GM19395 (cell line): Measurements from ENCODE around the gene SACM1L.

ENCODE experiments used
- ATAC-seq: cut with Tn5 transposase; IDR thresholded peaks from one replicate; pipeline ENCODE4 v1.9.1; 2021; ENCODE audit warnings: mild to moderate bottlenecking, moderate library complexity; ENCODE audit not compliant: unreplicated experiment

Gene SACM1L

GRCh38 chr3:45763303-45763675 is 74.1 kb downstream of the SACM1L start:
- ATAC-seq, result no peak

GRCh38 chr3:45765266-45765851 is 76.2 kb downstream of the SACM1L start:
- ATAC-seq, result no peak

- ATAC-seq, result no peak
Measured at GRCh38 chr3:45765958-45766357, 76.8 kb downstream of the SACM1L start.

DNA sequence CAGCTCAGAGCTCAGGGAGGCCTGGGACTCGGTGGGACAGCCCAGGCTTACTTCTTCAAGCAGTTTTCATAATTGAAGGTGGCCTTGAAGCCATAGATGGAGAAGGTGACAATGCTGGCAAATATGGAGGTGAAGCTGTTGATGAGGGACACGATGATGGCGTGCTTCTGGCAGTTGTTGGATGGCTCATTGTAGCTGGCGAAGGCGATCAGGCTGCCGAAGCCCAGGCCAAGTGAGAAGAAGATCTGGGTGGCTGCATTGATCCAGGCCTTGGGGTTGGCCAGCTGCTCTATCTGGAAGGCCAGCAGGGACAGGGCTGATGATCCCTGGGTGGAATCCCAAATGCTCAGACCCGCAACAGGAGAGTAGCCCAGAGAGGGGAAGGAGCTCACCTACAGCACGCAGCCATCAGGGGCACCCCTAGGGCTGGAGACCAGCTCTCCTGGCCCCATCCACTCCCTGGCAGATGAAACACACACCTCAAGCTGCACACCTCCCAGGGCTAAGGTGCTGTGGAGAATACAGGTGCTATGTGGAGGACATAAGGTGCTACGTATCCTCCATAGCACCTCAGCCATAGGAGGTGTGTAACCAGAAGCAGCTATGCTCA is 82.1 kb downstream of the SACM1L start:
- ATAC-seq, result no peak

DNA sequence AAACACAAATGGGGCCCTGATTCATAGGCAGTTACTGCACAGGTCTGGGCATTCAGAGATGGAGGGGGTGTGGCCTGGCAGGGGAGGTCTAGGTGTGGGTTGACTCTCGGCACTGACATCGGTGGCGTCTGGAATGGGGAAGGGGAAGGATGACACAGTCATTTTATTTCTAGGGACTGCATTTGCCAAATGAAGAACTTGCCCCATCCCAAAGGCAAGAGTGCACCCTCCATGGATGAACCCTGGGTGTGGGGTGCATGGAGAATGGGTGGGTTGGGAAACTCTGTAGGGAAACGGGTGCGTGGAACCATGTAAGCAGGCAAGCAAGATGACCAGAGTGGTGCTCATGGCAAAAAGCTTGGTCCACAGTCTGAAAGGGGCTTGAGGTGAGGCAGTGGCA is 82.6 kb downstream of the SACM1L start:
- no peak for ATAC-seq

DNA sequence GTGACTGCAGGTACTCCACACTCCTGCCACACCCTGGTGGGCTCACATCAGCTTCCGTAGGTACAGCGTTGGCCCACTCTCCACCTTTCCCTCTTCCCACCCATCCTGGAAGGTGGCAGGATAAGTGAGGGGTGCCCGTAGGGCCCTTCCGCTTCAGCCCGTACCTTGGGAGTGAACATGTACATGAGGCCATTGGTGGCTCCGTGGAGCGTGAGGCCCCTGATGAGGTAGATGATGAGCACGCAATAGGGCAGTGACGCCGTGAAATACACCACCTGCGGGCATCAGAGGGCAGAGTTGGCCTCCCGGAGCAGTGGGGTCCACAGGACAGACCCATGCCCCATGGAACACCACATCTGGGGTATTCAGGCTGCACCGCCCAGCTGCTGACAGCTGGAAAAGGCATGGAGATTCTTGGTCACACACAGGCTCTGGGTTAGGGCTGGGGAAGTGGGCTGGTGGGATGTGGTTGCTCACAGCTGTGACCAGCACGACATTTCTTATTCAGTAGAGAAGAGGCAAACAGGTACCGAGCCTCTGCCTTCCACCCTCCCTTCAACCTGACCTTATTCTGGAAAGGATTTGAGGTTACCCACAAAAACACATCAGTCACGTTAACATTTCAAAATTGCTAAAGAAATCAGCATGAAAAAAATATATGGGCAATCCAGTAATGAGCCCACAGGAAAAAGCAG is 83.3 kb downstream of the SACM1L start:
- ATAC-seq, result no peak

DNA sequence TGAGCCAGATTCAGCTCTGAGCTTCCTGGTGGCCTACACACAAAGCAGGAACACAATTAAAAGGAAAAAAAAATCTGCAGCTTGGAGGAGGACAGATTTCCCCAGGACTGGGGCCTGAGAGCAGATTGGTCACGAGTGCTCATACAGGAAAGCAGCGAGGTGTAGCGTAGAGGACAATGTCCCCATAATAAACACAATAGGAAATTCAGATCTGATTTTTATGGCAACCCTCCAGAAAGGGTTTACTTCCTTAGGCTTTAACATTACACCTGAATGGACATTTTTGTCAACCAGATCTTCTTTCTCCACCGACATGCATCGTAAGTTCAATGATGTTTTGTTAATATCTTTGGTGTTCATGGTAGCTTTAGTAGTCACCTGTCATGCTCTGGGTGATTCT is 83.9 kb downstream of the SACM1L start:
- ATAC-seq, result no peak

DNA sequence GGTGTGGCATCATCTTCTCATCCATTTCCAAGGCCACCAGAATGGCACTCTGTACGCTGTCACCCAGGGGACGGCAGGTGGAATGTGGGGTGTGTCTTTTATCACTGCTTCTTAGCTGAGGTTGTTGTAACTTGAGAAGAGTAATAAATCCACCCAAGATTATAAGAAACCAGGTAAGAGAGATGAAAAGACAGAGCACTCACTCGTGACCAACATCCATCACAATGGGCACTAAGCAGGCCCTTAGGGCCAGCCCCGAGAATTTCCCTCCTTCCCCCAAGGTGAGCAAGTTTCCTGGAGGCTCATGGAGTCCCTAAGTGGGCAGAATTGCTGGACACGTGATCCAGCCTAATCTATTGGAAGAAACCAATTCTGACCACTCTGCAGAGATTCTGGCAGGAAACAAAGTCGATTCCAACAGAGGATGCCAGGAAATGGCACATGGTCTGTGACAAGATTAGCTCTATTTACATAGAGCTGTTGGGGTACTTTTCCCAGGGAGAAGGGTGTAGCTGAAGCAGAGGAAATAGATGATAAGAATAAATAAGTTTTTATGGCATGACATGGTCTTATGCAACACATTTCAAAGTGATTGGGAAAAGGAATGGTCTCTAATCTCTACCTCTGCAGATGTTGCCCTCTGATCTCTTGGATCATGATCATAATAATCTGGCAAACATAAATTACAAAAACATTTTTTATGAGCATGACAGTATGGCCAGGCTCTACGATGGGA is 84.7 kb downstream of the SACM1L start:
- no peak for ATAC-seq

DNA sequence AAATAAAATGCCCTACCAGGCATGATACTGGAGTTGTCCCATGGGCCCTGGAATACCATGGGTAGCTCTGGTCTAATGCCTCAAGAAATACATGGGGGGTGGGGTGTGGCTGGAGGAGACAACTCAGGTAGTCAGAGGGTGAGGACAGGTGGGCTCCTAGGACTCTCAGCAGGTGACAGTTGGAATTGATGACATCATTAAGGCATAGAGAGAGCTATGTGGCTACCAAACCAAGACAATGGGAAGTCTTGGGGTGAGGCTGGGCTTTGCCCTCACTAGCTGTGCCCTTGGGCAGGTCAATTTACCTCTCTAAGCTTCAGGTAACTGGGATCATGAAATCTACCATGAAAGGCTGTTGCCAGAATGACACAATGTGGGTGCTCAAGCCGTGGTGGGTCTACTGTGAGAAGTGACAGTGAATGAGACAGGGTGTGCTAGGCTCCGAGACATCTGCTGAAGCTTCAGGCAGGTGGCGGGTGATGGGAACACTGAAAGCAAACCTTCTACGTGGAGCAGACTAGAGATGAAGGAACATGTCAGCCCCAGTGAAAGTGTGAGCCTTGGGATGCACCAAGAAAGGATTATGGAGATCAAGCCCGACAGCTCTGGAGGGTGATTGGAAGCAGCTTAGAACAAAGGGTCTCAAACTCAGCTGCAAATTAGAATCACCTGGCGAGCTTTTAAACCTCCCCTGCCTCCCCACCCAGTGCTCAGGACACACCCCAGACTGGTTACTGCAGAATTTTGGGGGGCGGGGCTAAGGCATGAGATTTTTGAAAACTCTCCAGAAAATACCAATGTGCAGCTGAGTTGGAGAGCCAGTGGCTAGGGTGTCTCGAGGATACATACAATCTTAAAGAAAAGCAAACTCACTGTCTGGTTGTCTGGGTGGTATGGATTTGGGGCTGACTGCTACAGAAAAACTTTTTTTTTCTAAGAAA is 85.7 kb downstream of the SACM1L start:
- ATAC-seq, result no peak

GRCh38 chr3:45775571-45776300 is 86.5 kb downstream of the SACM1L start:
- ATAC-seq, result no peak

GRCh38 chr3:45776301-45776595 is 87.1 kb downstream of the SACM1L start:
- no peak for ATAC-seq

GRCh38 chr3:45776611-45777010 is 87.4 kb downstream of the SACM1L start:
- ATAC-seq, result no peak

DNA sequence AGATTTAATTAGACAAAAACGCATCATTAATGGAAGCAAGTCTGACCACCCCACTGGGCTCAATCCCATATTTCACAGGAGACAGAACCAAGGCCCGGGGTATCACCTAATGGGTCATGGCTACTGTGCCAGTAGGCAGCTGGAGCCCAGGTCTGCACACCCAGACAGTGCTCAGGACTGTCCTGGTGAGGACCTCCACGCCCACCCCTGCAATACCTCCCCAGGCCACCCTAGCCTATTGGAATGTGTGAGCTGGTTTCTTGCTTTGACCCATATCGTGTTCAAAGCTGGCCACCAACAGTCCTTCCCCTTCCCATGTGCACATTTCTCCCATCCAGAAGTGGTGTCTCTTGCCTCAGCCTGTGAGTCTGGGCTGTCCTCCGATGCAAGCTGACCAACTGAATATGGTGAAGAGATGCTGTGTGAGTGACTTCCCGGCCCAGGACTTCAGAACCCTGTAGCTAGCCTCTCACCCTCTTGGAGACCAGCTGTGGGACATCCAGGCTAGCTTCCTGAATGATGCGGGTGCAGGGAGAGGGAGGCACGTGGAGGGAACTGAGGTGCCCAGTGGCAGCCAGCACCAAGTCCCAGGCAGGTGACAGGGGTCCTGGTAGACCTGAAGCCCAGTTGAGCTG is 88.0 kb downstream of the SACM1L start:
- ATAC-seq, result no peak

GRCh38 chr3:45777746-45778386 is 88.7 kb downstream of the SACM1L start:
- no peak for ATAC-seq

DNA sequence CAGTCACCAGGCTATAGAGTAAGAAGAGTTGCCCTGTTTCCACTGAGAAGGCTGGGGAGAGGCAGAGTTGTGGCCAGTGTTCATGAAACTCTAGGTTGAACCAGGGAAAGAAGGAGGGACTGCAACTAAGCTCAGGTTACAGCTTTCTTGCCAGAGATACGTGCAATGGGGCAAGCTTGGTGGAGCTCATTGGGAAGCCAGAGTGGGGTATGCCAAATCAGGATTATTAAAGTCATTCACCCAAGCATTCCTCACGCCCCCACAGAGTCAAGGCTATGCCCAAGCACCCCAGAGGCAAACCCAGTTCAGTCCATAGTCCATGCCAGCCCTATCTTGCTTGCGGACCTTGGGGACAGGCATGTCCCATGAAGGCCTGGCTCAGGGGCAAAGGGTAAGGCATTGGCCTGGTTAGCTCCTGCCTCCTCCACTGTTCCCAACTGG is 89.6 kb downstream of the SACM1L start:
- no peak for ATAC-seq

- ATAC-seq, result no peak
Measured at GRCh38 chr3:45779746-45780735, 90.8 kb downstream of the SACM1L start.

- ATAC-seq, result no peak
Measured at GRCh38 chr3:45781271-45781670, 92.1 kb downstream of the SACM1L start.

DNA sequence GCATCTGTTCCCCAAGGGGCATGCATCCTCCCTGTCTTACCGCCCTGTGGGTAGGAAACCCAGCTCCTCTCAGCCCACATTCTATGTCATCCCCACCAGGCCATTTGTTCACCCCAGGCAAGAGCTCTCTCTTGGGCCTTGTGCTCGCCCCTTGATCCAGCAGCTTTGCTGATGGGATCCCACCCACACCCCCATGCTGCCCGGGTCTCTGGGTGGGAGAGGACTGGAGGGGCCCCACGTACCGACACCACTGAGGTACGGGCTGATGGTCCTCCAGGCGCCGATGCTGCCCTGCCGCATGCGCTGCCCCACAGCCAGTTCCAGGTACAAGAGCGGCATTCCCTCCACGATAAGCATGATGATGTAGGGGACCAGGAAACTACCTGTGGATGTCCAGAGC is 92.6 kb downstream of the SACM1L start:
- no peak for ATAC-seq
